Measurements from ENCODE around the gene B4GALT5. TPM values are rescaled to one million over a fixed set of nuclear protein-coding genes. Genes with fewer than 3 reads are reported as not detected.

B4GALT5 gene
- total RNA-seq, 1 experiment from 2014 or later, result 92.5 TPM

GRCh38 chr20:49675368-49676151 is 38.1 kb downstream of the B4GALT5 start:
- no TSS peak for BruUV-seq (replicated peaks)
- CTCF ChIA-PET, result interaction anchor here (1.0 to 1.3 kb wide), 2 partner anchors 13 to 65 kb away, joined by 3 to 4 read pairs; no protein-coding TSS in a partner anchor
- Histone ChIP-seq H3K27ac (ENCODE audit: low read depth, low read length) (peak overlapping the region; percentile 90), H3K79me2 (ENCODE audit: insufficient read depth, low read length) (peaks cover 100% of the 10 kb centered on the region), H3K27me3 (ENCODE audit: insufficient read depth, low read length) (no peaks in the 10 kb centered on the region), H3K9ac (ENCODE audit: low read length) (peak overlapping the region; percentile 59), H3K36me3 (ENCODE audit: control insufficient read depth in 1 of 2, insufficient read depth in 2 of 2, low read length in 2 of 2) (no peaks in the 10 kb centered on the region), H2AFZ (ENCODE audit: low read depth, low read length, poor library complexity, severe bottlenecking) (no peak overlapping the region), H3K4me2 (ENCODE audit: low read length) (peak overlapping the region; percentile 80), H3K4me1 (ENCODE audit: control insufficient read depth in 1 of 2, insufficient read depth in 2 of 2, low read length in 2 of 2) (peaks cover 79 to 92% of the 10 kb centered on the region in 2 experiments), H3K4me3 (replicated peaks in 1 of 2; ENCODE audit: low read depth in 1 of 2, low read length in 2 of 2) (peak overlapping the region; percentile 29 to 49), H3K9me3 (ENCODE audit: control insufficient read depth in 1 of 2, insufficient read depth in 1 of 2, low read depth in 1 of 2, low read length in 2 of 2) (no peaks in the 10 kb centered on the region), H4K20me1 (ENCODE audit: insufficient read depth) (peaks cover 13% of the 10 kb centered on the region; the same call in 1 of the 2 replicates), H3K9me2 (ENCODE audit: insufficient read depth) (no peaks in the 10 kb centered on the region)
- POLR2A ChIA-PET, result interaction anchor here (1.3 to 1.4 kb wide), 2 partner anchors 16 to 18 kb away, joined by 4 read pairs; no protein-coding TSS in a partner anchor
- ATAC-seq, result peak; percentile 65
- DNase-seq (ENCODE audit: low read depth, low spot score), result no peak
- RAD21 ChIA-PET (ENCODE audit: low non-redundant PET in 1 of 2, low total read pairs in 2 of 2, uncharacterized antibody in 2 of 2, unreplicated experiment in 2 of 2), result interaction anchor here in 1 of 2 experiments (0.7 to 1.4 kb wide), 2 partner anchors 16 to 18 kb away, joined by 3 read pairs; no protein-coding TSS in a partner anchor
- intact Hi-C loops (cut with micrococcal nuclease), result loop anchor here (5.0 kb wide), 1 partner anchor 37 kb away; the partner anchor contains the start of gene B4GALT5
- TF ChIP-seq CBX3 (IDR thresholded peaks at IDR 0.05; ENCODE audit: low read depth) (no peak; the same call in 1 of the 2 replicates), TCF7L2 (IDR thresholded peaks at IDR 0.05; ENCODE audit: borderline replicate concordance, extremely low read depth, insufficient read depth, insufficient read length) (no peak), SP1 (IDR thresholded peaks at IDR 0.05; ENCODE audit: low read depth) (peak; percentile 45), JUND (IDR thresholded peaks at IDR 0.05) (peak; percentile 26), POLR2AphosphoS5 (IDR thresholded peaks at IDR 0.05; ENCODE audit: low read depth, low read length) (no peak; the same call in 1 of the 2 replicates), CTCF (IDR thresholded peaks at IDR 0.05 in 2 of 3, conservative IDR thresholded peaks at IDR 0.05 in 1 of 3; ENCODE audit: borderline replicate concordance in 1 of 3, insufficient read depth in 1 of 3, low read depth in 2 of 3, low read length in 2 of 3) (no peak), ZNF274 (IDR thresholded peaks at IDR 0.05; ENCODE audit: low read depth, low read length) (no peak), FOSL1 (IDR thresholded peaks at IDR 0.05; ENCODE audit: low read depth) (peak; percentile 50), ELF1 (IDR thresholded peaks at IDR 0.05; ENCODE audit: borderline replicate concordance, low read depth) (no peak), ZFX (IDR thresholded peaks at IDR 0.05) (no peak), RAD21 (IDR thresholded peaks at IDR 0.05; ENCODE audit: low read depth) (no peak), CEBPB (IDR thresholded peaks at IDR 0.05; ENCODE audit: low read depth) (peak; percentile 32; the same call in 1 of the 2 replicates), SIN3A (IDR thresholded peaks at IDR 0.05; ENCODE audit: low read depth) (no peak), ZBTB33 (IDR thresholded peaks at IDR 0.05; ENCODE audit: extremely low read depth, insufficient replicate concordance, low read length) (no peak), YY1 (IDR thresholded peaks at IDR 0.05; ENCODE audit: extremely low read depth, insufficient replicate concordance, low read depth, low read length) (no peak), EGR1 (IDR thresholded peaks at IDR 0.05; ENCODE audit: low read depth) (no peak), EZH2 (IDR thresholded peaks at IDR 0.05) (no peak), POLR2A (IDR thresholded peaks at IDR 0.05; ENCODE audit: borderline replicate concordance, extremely low read depth, insufficient read depth, insufficient read length) (no peak), SRF (IDR thresholded peaks at IDR 0.05; ENCODE audit: low read depth) (no peak), EZH2phosphoT487 (IDR thresholded peaks at IDR 0.05; ENCODE audit: borderline replicate concordance) (no peak)
- TF ChIP-seq, protein P1, sequence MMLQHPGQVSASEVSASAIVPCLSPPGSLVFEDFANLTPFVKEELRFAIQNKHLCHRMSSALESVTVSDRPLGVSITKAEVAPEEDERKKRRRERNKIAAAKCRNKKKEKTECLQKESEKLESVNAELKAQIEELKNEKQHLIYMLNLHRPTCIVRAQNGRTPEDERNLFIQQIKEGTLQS (IDR thresholded peaks at IDR 0.05), result no peak
- TF ChIP-seq, protein P2, sequence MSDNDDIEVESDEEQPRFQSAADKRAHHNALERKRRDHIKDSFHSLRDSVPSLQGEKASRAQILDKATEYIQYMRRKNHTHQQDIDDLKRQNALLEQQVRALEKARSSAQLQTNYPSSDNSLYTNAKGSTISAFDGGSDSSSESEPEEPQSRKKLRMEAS (IDR thresholded peaks at IDR 0.05), result peak; percentile 14; the same call in 1 of the 2 replicates
